OCI-LY3 (cell line): ENCODE measurements around the gene SLC7A5.
"Not testable (repeated sequence)": the region's sequence is repeated elsewhere in the genome, so short reads cannot be mapped to it uniquely, and the experiment has no call there.

Source experiments
- CTCF ChIP-seq: fragments of 200-600, 300-600 bp; sonication (generic); IDR thresholded peaks from 2 replicates; pipeline ENCODE4 v1.5.1; 2014; ENCODE audit warnings: antibody characterized with exemption, low read length, low read depth
- EZH2phosphoT487 ChIP-seq: fragments of 200-600 bp; shearing (Covaris generic); IDR thresholded peaks from 2 replicates; pipeline ENCODE4 v1.6.1; 2018; ENCODE audit warnings: antibody characterized with exemption, mixed run types, low read depth

- TF ChIP-seq CTCF, EZH2phosphoT487: not testable (repeated sequence)
Measured at GRCh38 chr16:87817370-87817769, 51.9 kb downstream of the SLC7A5 start.
